NCI-H1417 treated with DMSO at 0.1 percent for 48 hours (cell line): ENCODE data around the gene RAD54L.
"Not testable (repeated sequence)": the region's sequence is repeated elsewhere in the genome, so short reads cannot be mapped to it uniquely, and the experiment has no call there.

Experiments
- DNase-seq: peaks from one replicate; lab custom pipeline; 2025; lab: John Stamatoyannopoulos, UW

The RAD54L gene

DNA sequence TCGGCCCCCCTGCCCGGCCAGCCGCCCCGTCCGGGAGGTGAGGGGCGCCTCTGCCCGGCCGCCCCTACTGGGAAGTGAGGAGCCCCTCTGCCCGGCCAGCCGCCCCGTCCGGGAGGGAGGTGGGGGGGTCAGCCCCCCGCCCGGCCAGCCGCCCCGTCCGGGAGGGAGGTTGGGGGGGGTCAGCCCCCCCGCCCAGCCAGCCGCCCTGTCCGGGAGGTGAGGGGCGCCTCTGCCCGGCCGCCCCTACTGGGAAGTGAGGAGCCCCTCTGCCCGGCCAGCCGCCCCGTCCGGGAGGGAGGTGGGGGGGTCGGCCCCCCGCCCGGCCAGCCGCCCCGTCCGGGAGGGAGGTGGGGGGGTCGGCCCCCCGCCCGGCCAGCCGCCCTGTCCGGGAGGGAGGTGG is 5.8 kb upstream of the RAD54L start:
- not testable (repeated sequence) for DNase-seq

DNA sequence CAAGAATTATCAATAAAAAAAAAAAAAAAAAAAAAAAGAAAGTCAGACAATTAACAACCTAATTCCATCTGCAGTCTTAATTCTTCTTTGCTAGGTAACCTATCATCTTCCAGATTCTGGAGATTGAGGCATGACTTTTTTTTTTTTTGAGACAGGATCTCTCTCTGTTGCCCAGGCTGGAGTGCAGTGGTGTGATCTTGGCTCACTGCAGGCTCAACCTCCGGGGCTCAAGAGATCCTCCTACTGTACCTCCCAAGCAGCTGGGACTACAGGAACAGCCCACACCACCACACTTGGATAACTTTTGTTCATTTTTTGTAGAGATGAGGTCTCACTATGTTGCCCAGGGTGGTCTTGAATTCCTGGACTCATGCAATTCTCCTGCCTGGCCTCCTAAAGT is 4.6 kb upstream of the RAD54L start:
- no peak for DNase-seq

- not testable (repeated sequence) for DNase-seq
These were observed 3.7 kb upstream of the RAD54L start for GRCh38 chr1:46243831-46244230.

GRCh38 chr1:46244656-46245371 is 2.7 kb upstream of the RAD54L start:
- no peak for DNase-seq

DNA sequence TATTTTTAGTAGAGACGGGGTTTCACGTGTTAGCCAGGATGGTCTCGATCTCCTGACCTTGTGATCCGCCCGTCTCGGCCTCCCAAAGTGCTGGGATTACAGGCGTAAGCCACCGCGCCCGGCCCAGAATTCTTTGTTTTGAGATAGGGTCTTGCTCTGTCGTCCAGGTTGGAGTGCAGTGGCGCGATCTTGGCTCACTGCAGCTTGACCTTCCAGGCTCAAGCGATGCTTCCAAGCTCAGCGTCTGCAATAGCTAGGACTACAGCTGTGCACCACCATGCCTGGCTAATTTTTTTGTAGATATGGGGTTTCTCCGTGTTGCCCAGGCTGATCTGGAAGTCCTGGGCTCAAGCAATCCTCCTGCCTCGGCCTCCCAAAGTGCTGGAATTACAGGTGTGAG is 1.4 kb upstream of the RAD54L start:
- DNase-seq = not testable (repeated sequence)

GRCh38 chr1:46246548-46247435 is 771 bp upstream of the RAD54L start:
- no peak for DNase-seq

DNA sequence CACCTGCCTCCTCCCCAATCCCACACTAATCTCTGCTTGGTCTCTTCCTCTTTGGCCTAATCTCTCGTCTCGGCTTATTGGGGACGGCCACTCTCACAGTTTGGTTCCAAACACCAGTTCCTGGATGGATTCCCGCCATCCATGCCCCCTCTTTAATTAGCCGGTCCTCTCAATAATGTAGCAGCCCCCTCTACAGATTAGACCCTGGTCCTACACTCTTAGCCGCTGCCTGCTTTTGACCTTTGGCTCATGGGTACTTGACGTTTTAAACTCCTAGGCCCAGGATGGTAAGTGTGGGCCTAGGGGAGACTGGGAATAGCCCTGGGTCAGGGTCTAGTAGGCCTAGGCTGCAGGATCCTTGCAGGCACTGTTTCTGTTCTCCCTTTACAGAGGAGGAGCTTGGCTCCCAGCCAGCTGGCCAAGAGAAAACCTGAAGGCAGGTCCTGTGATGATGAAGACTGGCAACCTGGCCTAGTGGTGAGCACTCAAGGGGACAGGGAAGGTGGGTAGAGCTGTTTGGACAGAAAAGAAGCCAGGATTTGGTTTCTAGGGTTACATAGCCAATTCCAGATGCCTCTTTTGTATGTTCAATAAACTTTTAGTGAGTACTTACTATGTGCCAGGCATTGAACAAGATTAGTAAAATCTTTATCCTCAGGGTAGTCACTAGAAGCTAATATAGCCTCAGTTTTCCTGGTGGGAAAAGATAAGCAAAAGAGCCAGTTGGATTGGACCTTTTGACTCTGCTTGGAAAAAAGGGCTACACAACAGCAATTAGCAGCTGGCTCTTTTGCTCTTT is 758 bp downstream of the RAD54L start:
- no peak for DNase-seq

DNA sequence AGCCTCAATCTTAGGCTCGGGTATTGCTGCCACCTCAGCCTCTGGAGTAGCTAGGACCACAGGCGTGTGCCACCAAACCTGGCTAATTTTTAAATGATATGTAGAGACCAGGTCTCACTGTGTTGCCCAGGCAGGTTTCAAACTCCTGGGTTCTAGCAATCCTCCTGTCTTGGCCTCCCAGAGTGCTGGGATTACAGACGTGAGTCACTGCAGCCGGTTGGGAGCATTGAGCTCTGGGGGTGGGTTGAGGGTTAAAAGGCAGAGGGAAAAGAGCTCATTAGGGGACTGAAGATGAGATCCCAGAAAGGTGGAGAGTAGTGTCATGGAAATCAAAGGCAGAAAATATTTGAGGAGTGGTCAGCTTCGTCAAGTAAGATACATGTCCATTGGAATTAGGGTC is 7.1 kb downstream of the RAD54L start:
- no peak for DNase-seq

DNA sequence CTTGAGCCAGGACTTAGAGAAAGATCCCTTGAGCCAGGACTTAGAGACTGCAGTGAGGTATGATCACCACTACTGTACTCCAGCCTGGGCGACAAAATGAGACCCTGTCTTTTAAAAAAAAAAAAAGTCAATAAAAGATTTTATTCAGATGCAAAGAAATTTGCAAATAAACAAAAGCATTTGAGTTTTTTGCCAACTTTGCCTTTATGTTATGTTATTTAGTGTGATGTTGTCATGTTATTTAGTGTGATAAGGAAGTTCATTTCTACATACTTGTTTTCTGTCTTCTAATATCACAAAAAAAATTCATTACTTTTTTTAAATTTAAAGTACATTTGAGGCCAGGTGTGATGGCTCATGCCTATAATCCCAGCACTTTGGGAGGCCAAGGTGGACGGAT is 9.0 kb downstream of the RAD54L start:
- no peak for DNase-seq

GRCh38 chr1:46262508-46262907 is 14.9 kb downstream of the RAD54L start:
- DNase-seq = no peak

- DNase-seq = no peak
These were observed 15.6 kb downstream of the RAD54L start for GRCh38 chr1:46263146-46263545.

GRCh38 chr1:46268578-46268977 is 21.0 kb downstream of the RAD54L start:
- DNase-seq = no peak

DNA sequence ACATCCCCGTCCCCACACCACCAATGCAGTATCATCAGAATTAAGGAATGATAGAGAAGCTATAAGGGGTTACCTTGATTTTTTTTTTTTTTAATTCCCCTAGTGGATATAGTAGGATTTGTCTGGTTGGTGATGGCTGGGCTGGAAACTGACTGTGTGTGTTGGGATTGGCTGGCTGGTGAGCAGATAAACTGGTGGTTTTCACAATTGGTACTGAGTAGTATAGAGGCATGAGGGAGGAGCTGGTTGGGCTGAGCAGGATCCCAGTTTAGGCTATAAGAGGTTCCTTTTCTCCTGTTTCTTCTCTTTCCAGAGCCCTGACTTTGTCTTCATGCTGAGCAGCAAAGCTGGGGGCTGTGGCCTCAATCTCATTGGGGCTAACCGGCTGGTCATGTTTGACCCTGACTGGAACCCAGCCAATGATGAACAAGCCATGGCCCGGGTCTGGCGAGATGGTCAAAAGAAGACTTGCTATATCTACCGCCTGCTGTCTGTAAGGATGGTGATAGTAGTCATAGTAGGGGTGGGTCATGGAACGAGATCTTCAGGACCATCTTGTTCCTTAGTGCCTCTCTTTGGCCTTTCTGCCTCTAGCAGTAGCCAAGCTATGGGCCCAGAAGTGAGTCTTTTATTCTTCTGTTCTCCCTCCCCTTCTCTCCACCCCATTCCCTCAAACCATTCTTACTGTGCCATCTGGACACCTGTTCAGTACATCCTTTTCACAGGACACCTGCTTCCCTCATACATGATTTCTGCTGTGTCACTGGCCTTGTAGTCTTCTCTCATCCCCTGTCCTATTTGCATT is 26.9 kb downstream of the RAD54L start:
- no peak for DNase-seq

- no peak for DNase-seq
These were observed 27.4 kb downstream of the RAD54L start for GRCh38 chr1:46275030-46275337.

DNA sequence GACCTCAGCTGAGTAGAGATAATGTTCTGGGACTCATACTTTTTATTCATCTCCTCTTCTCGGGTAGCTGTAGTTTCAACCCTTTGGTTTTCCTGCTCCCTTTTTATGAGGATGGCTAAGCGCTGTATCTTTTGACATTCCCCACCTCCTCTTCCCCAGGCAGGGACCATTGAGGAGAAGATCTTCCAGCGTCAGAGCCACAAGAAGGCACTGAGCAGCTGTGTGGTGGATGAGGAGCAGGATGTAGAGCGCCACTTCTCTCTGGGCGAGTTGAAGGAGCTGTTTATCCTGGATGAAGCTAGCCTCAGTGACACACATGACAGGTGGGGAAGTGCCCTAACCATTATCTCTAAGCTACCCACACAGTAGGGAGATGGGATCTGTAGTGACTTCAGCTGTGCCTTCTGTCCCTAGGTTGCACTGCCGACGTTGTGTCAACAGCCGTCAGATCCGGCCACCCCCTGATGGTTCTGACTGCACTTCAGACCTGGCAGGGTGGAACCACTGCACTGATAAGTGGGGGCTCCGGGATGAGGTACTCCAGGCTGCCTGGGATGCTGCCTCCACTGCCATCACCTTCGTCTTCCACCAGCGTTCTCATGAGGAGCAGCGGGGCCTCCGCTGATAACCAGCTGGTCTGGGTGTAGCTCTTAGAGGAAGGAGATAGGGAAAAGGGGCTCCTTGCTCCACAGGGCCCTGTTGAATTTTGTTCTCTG is 30.3 kb downstream of the RAD54L start:
- no peak for DNase-seq

GRCh38 chr1:46278807-46279206 is 31.2 kb downstream of the RAD54L start:
- no peak for DNase-seq

DNA sequence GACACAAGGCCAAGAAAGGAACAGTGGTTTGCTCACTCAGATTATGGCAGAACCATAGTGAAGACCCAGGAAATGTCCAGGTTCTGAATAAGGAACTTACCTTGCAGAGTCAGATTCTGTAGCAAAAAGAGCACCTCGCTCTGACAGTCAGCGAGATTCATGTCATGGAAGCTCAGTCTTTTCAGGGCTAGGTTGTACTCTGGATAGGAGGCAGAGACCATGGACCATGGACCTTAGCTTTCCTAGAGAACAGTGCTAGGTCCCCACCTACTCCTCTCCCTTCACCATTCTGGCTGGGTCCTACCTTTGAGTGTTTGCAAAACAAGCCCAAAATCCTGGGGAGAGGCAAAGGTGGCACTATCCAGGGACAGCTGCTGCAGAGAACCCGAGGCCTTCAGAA is 32.5 kb downstream of the RAD54L start:
- no peak for DNase-seq

DNA sequence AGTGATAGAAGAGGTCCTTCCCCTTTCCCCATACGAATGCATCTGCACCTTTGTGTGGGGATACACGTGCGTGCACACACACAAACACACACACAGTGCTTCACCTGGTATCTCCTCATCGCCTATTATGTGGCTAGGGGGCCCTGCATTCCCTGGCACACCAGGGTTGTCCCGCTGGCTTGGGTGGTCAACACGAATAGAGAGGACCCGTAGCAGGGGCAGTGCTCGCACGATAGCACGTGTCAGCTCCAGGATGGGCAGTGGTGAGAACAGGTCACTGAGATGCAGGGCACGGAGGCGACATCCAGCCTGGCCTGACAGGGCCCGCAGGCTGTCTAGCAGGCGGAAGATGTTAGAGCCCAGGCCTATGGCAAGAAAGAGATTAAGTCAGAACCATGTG is 33.5 kb downstream of the RAD54L start:
- DNase-seq = no peak

DNA sequence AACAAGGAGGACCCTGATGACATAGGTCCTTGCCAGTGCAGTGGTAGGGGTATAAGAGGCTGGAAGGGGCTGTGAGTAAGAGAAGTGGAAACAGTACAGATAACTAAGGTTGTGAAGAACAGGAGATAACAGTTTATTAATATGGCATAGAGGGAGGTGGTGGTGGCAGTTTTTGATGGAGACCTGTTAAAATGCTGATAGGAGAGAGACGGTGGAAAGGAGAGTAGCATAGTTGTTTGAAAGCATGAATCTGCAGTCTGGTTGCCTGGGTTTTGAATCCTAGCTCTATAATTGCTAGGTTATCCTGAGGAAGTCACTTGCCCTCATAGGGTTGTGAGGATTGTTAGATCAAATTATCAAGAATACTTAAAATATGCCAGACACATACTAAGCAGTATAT is 36.5 kb downstream of the RAD54L start:
- no peak for DNase-seq

- no peak for DNase-seq
These were observed 37.3 kb downstream of the RAD54L start for GRCh38 chr1:46284597-46285564.
